Body of pancreas (tissue), 4 donors: ENCODE data around the gene NSA2.

Experiments
- CTCF ChIP-seq, 7 experiments: fragments of 450-650 bp in 4 of 7; fragments of 200-600 bp in 3 of 7; sonication (generic) in 3 of 7; IDR thresholded peaks; one replicate each; pipeline ENCODE4 v1.5.1; 2016 to 2019; ENCODE audit warnings: antibody characterized with exemption in 7 of 7
- POLR2A ChIP-seq, 3 donors: fragments of 450-650 bp; IDR thresholded peaks; one replicate each; pipeline ENCODE4 v1.6.1; 2016; ENCODE audit warnings: antibody characterized with exemption in 3 of 3, mild to moderate bottlenecking in 2 of 3

- no peak for TF ChIP-seq CTCF (IDR thresholded peaks at IDR 0.05)
- no peak for TF ChIP-seq POLR2A (IDR thresholded peaks at IDR 0.05)
Measured at GRCh38 chr5:74778609-74779008, 11.6 kb downstream of the NSA2 start.
